ENCODE results near the gene DSP.

DSP gene

DNA sequence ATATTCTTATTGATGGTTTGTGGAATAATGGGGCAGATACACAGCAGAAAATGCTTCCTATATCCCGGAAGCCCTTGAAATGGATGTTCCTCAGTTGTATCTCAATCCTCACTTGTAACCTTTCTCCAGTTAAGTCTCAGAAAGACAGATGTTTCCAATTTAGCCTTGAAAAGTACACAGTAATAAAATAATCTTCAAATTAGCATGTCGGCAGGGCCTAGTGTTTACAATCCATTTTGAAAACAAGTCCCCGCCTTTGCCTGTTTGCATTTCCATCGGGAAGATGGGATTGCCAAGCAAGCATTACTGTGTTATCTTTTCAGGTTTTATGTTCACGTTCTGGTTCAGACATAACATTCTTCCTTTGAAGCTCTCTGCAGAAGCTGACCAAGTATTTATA is 90.0 kb downstream of the DSP start:
- CTCF ChIA-PET, result interaction anchor here (1.2 to 1.5 kb wide), 3 partner anchors 9 to 11 kb away, joined by 3 to 4 read pairs (median 4); no protein-coding TSS in a partner anchor
- POLR2A ChIA-PET, result no interaction called here
- no peak overlapping the region for H3K4me3 ChIP-seq (ENCODE audit: low read depth, low read length)
- no peak for DNase-seq (ENCODE audit: low read depth, low spot score)
- TF ChIP-seq, protein P1, sequence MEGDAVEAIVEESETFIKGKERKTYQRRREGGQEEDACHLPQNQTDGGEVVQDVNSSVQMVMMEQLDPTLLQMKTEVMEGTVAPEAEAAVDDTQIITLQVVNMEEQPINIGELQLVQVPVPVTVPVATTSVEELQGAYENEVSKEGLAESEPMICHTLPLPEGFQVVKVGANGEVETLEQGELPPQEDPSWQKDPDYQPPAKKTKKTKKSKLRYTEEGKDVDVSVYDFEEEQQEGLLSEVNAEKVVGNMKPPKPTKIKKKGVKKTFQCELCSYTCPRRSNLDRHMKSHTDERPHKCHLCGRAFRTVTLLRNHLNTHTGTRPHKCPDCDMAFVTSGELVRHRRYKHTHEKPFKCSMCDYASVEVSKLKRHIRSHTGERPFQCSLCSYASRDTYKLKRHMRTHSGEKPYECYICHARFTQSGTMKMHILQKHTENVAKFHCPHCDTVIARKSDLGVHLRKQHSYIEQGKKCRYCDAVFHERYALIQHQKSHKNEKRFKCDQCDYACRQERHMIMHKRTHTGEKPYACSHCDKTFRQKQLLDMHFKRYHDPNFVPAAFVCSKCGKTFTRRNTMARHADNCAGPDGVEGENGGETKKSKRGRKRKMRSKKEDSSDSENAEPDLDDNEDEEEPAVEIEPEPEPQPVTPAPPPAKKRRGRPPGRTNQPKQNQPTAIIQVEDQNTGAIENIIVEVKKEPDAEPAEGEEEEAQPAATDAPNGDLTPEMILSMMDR (IDR thresholded peaks at IDR 0.05; ENCODE audit: insufficient read depth, low read length, missing control alignments), result no peak

DNA sequence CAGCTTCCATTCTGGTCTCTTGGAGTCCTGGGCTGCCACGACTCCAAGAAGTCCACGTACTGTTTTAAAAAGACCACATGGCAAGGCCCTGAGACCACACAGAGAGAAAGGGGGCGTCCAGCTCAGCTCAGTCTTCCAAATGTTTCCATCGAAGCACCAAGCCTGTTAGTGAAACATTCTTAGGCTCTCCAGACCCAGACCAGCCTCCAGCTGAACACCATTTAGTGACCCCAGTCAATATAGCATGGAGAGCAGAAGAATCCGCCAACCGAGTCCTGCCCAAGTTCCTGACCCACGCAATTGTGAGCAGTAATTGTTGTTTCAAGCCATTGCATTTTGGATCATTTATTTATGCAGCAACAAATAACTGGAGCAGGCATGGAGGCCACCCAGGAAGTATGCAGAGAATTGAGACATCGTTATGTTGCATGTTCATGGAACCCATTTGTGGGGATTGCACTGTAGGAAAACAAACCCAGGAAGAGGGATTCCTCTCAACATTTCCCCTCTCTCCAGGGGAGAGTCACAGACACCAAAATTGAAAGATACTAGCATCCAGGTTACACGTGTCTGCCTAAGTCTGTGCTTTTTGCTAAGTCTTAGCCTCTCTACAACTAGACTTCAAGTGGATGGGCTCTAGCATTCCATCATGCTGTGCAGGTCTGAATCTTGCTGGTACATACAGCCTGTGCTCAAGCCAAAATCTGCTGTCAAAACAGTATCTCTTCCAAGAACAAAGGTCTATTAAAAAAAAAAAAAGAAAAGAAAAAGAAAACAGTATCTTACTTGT is 91.2 kb downstream of the DSP start:
- ChIA-PET POLR2A (no interaction called here), CTCF (interaction anchor here (1.2 kb wide), 1 partner anchor 9 kb away, joined by 3 read pairs; no protein-coding TSS in a partner anchor)

DNA sequence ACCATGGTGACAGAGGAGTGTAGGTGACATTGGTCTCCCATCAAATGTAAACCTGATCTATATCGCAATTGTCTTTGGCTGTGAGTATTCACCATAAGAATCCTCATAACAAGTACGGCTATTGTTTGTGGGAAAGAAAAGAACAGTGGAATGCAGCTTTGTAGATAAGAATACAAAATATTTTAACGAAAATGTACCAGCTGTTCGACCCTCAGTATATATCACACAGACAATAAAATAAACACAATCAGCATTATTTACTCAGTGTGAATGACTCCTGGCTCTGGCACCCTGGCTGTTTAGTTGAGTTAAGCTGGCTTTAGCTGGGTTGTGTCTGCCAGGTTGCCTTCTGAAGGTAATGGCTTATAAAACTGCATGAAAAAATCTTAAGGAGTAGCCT is 91.9 kb downstream of the DSP start:
- POLR2A ChIA-PET, result no interaction called here
- no peak for DNase-seq (ENCODE audit: low read depth, low spot score)
- CTCF ChIA-PET, result no interaction called here
- TF ChIP-seq, protein P1 (IDR thresholded peaks at IDR 0.05; ENCODE audit: insufficient read depth, low read length, missing control alignments), result no peak
- H3K4me3 ChIP-seq (ENCODE audit: low read depth, low read length), result no peak overlapping the region

More for the DNA sequence above, 91.2 kb downstream of the DSP start:
- TF ChIP-seq, protein P1 (IDR thresholded peaks at IDR 0.05; ENCODE audit: insufficient read depth, low read length, missing control alignments), result no peak
- no peak overlapping the region for H3K4me3 ChIP-seq (ENCODE audit: low read depth, low read length)
- no peak for DNase-seq (ENCODE audit: low read depth, low spot score)

DNA sequence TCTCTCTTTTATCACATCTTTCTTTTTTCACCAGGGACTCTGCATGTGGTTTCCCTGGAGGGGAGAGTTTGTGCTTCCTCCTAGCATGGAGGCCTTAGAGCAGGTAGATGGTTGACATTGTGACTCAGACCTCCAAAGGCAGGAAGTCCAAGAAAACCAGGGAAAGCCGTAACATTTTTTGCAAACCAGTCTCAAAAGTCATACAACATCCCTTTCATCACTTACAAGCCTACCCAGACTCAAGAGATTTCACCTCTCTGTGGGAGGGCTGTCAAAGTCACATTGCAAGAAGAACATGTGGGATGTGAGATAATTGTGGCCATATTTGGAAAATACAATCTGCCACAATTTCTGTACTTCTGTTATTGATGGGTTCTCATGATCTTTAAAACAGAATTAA is 94.7 kb downstream of the DSP start:
- ChIA-PET CTCF (no interaction called here), POLR2A (no interaction called here)
- no peak overlapping the region for H3K4me3 ChIP-seq (ENCODE audit: low read depth, low read length)
- TF ChIP-seq, protein P1 (IDR thresholded peaks at IDR 0.05; ENCODE audit: insufficient read depth, low read length, missing control alignments), result no peak
- DNase-seq (ENCODE audit: low read depth, low spot score), result no peak

Data from AG04449 (cell line).